K562 treated with DMSO at 1 percent for 12 hours (cell line): ENCODE measurements around the gene TRAFD1. TPM values are rescaled to one million over a fixed set of nuclear protein-coding genes. Genes with fewer than 3 reads are reported as not detected.

Source experiments
- total RNA-seq: library from RNA; unstranded; fragments of 300-600 nt; gene quantifications from 2 replicates; pipeline ENCODE4 v1.2.3, GENCODE V29; 2022; ENCODE audit not compliant: insufficient read depth

The TRAFD1 gene
- total RNA-seq: 58.1 and 80.0 TPM in 2 replicates

GRCh38 chr12:112125250-112125999 lies at the start of gene TRAFD1:
Gene TRAFD1, plus strand, starts transcription at chr12:112125560. Its CDS starts 4,963 bp downstream, at chr12:112130523.

GRCh38 chr12:112108202-112109079 lies 16.9 kb upstream of the TRAFD1 start, which contains the start of gene NAA25:
Gene NAA25, minus strand, starts transcription at chr12:112108783. Its CDS starts 10 bp downstream, at chr12:112108773.

Other genes with a start within 250 kb of the TRAFD1 start
- gene TMEM116, start 112.4 kb upstream of the TRAFD1 start, total RNA-seq: 10.9 and 13.8 TPM in 2 replicates
- 189 and 208 TPM in 2 replicates for gene ERP29, start 112.1 kb upstream of the TRAFD1 start, total RNA-seq
- gene NAA25, start 16.8 kb upstream of the TRAFD1 start, total RNA-seq: 4.0 and 12.4 TPM in 2 replicates